ENCODE measurements around the gene ATP8B4. TPM values are rescaled to one million over a fixed set of nuclear protein-coding genes. Genes with fewer than 3 reads are reported as not detected.

The ATP8B4 gene
- total RNA-seq, 1 donor from 2014 or later: 2.5 TPM

GRCh38 chr15:50028326-50028725, 90.7 kb downstream of the ATP8B4 start:
- intact Hi-C loops (cut with micrococcal nuclease): no loop called here
- TF ChIP-seq CTCF (IDR thresholded peaks at IDR 0.05; ENCODE audit: borderline replicate concordance): no peak
- H3K36me3 ChIP-seq: no peaks in the 10 kb centered on the region

DNA sequence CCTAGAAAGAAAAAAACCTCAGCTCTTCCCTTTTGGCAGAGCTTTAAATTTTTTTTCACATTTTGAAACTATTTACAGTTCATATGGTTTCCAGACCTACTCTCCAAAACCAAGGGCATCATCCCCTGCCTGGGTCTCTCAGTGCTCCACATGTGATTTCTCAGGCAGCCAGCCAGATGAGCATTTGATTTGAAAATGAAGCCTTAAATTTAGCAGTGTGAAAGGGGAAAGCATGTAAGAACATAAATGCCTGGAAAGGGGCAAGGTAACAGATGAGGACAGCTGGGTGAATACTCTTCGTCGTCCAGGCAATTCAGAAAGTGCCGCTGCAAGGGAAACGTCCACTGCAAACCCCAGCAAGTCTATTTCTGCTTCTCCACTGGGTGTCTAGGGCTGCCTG, 94.8 kb downstream of the ATP8B4 start:
- Histone ChIP-seq H3K27ac (replicated peaks) (no peak overlapping the region), H3K27me3 (ENCODE audit: low read depth) (no peaks in the 10 kb centered on the region), H3K4me1 (peaks cover 12% of the 10 kb centered on the region), H3K36me3 (no peaks in the 10 kb centered on the region), H3K4me3 (no peak overlapping the region), H3K9me3 (replicated peaks) (no peaks in the 10 kb centered on the region)
- no peak for TF ChIP-seq CTCF (IDR thresholded peaks at IDR 0.05; ENCODE audit: borderline replicate concordance)
- DNase-seq: no peak
- intact Hi-C loops (cut with micrococcal nuclease): no loop called here

More at GRCh38 chr15:50028326-50028725, 90.7 kb downstream of the ATP8B4 start:
- H3K27me3 ChIP-seq (ENCODE audit: low read depth): no peaks in the 10 kb centered on the region
- H3K4me1 ChIP-seq: peaks cover 12% of the 10 kb centered on the region
- DNase-seq: no peak
- H3K4me3 ChIP-seq: no peak overlapping the region
- H3K9me3 ChIP-seq (replicated peaks): no peaks in the 10 kb centered on the region
- no peak overlapping the region for H3K27ac ChIP-seq (replicated peaks)

DNA sequence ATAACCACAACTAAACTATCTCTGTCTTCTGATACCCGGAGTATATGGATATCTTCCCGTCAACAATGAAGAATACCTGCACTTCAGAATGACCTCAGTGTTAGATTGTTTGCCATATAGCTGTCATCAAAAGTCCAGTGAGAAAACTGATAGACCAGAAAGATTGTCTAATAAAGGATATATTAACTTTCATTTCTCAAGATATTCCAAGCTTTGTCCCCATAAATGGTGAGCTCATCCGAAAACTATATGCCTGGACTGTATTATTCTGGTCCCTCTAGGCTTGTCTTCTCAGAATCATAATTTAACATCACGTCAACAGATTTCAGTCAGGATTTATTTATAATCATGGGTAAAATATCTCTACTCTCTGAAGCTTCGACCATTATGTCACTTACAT, 100.5 kb downstream of the ATP8B4 start:
- peaks cover 6% of the 10 kb centered on the region for H3K9me3 ChIP-seq (replicated peaks)
- no peak for DNase-seq
- H3K36me3 ChIP-seq: no peaks in the 10 kb centered on the region
- H3K4me3 ChIP-seq: no peak overlapping the region
- no peak overlapping the region for H3K27ac ChIP-seq (replicated peaks)
- TF ChIP-seq CTCF (IDR thresholded peaks at IDR 0.05; ENCODE audit: borderline replicate concordance): no peak
- no peaks in the 10 kb centered on the region for H3K4me1 ChIP-seq
- no peaks in the 10 kb centered on the region for H3K27me3 ChIP-seq (ENCODE audit: low read depth)
- intact Hi-C loops (cut with micrococcal nuclease): no loop called here

DNA sequence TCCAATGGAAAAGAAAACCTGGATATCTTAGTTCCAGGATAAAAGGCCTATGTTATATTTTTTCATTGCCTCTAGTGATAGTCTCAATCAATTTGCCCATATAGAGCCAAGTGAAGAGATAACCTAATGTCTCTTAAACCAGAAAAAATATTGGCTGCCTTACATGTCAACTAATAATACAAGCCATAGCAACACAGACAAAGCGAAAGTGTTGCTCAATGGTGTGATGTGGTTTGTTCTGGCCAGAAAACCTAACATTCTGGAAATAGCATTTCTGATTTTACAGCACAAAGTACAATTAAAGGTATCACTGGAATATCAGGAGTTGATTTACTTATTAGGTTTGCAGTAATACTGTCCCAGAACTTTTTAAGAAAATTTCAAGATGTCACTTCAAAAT, 101.5 kb downstream of the ATP8B4 start:
- no peak overlapping the region for H3K27ac ChIP-seq (replicated peaks)
- TF ChIP-seq CTCF (IDR thresholded peaks at IDR 0.05; ENCODE audit: borderline replicate concordance): no peak
- no peaks in the 10 kb centered on the region for H3K27me3 ChIP-seq (ENCODE audit: low read depth)
- DNase-seq: no peak
- no peaks in the 10 kb centered on the region for H3K36me3 ChIP-seq
- H3K4me3 ChIP-seq: no peak overlapping the region
- no peaks in the 10 kb centered on the region for H3K4me1 ChIP-seq
- intact Hi-C loops (cut with micrococcal nuclease): no loop called here
- H3K9me3 ChIP-seq (replicated peaks): peaks cover 6% of the 10 kb centered on the region

DNA sequence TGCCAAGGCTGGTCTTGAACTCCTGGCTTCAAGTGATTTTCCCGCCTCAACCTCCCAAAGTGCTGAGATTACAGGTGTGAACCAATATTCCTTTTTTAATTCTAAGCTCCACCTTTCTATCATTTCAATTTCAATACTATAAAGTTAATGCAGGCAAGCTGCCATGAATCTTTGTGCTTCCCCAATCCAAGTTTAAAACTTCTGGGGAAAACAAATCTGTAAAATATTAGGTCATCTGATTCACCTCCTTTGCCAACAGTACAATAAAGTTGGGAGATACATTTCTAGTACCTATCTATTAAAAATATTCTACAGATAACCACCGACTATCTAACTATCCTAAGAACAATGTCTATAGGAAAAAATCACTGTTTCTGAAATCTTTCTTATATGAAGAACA, 102.1 kb downstream of the ATP8B4 start:
- no peak for DNase-seq
- Histone ChIP-seq H3K36me3 (no peaks in the 10 kb centered on the region), H3K27ac (replicated peaks) (no peak overlapping the region), H3K9me3 (replicated peaks) (peaks cover 6% of the 10 kb centered on the region), H3K27me3 (ENCODE audit: low read depth) (no peaks in the 10 kb centered on the region), H3K4me1 (no peaks in the 10 kb centered on the region), H3K4me3 (no peak overlapping the region)
- TF ChIP-seq CTCF (IDR thresholded peaks at IDR 0.05; ENCODE audit: borderline replicate concordance): no peak
- intact Hi-C loops (cut with micrococcal nuclease): no loop called here

- H3K4me1 ChIP-seq: no peaks in the 10 kb centered on the region
These were observed 106.2 kb downstream of the ATP8B4 start for GRCh38 chr15:50012790-50013189.

More at GRCh38 chr15:50012790-50013189, 106.2 kb downstream of the ATP8B4 start:
- Histone ChIP-seq H3K27ac (replicated peaks) (no peak overlapping the region), H3K4me3 (no peak overlapping the region), H3K27me3 (ENCODE audit: low read depth) (no peaks in the 10 kb centered on the region), H3K36me3 (no peaks in the 10 kb centered on the region), H3K9me3 (replicated peaks) (peaks cover 6% of the 10 kb centered on the region)
- intact Hi-C loops (cut with micrococcal nuclease): no loop called here
- TF ChIP-seq CTCF (IDR thresholded peaks at IDR 0.05; ENCODE audit: borderline replicate concordance): no peak
- no peak for DNase-seq

All from left ventricle myocardium inferior (tissue), 1 donor.